Measurements from ENCODE around the gene SIGLEC9.

The SIGLEC9 gene

GRCh38 chr19:51124729-51125128 is at the start of gene SIGLEC9:
TSS of gene SIGLEC9 (plus strand) at chr19:51124906. CDS start at chr19:51124975, 69 bp downstream.
- DNase-seq, result no peak

- DNase-seq, result no peak
Observed at GRCh38 chr19:51075998-51076397, 48.7 kb upstream of the SIGLEC9 start.

- DNase-seq, result no peak
Observed at GRCh38 chr19:51076631-51077213, 48.0 kb upstream of the SIGLEC9 start.

- DNase-seq, result no peak
Observed at GRCh38 chr19:51078104-51078503, 46.6 kb upstream of the SIGLEC9 start.

- no peak for DNase-seq
Observed at GRCh38 chr19:51078731-51079130, 46.0 kb upstream of the SIGLEC9 start.

GRCh38 chr19:51079481-51080110 is 45.1 kb upstream of the SIGLEC9 start:
- no peak for DNase-seq

- DNase-seq, result no peak
Observed at GRCh38 chr19:51081476-51081875, 43.2 kb upstream of the SIGLEC9 start.

GRCh38 chr19:51082611-51083010 is 42.1 kb upstream of the SIGLEC9 start, which contains the start of gene KLK14:
TSS of gene KLK14 (minus strand) at chr19:51082887. CDS start at chr19:51082614, 273 bp downstream.
- DNase-seq, result no peak

- no peak for DNase-seq
Observed at GRCh38 chr19:51083181-51083580, 41.5 kb upstream of the SIGLEC9 start.

- no peak for DNase-seq
Observed at GRCh38 chr19:51083783-51084182, 40.9 kb upstream of the SIGLEC9 start.

GRCh38 chr19:51084505-51084904 is 40.2 kb upstream of the SIGLEC9 start:
- DNase-seq, result no peak

GRCh38 chr19:51086153-51086850 is 38.4 kb upstream of the SIGLEC9 start:
- DNase-seq, result no peak

GRCh38 chr19:51089786-51090185 is 34.9 kb upstream of the SIGLEC9 start:
- DNase-seq, result no peak

- DNase-seq, result no peak
Observed at GRCh38 chr19:51090471-51090870, 34.2 kb upstream of the SIGLEC9 start.

GRCh38 chr19:51091126-51091525 is 33.6 kb upstream of the SIGLEC9 start:
- no peak for DNase-seq

GRCh38 chr19:51091895-51092873 is 32.5 kb upstream of the SIGLEC9 start:
- no peak for DNase-seq

GRCh38 chr19:51093101-51093500 is 31.6 kb upstream of the SIGLEC9 start:
- no peak for DNase-seq

- no peak for DNase-seq
Observed at GRCh38 chr19:51093510-51094345, 31.0 kb upstream of the SIGLEC9 start.

- no peak for DNase-seq
Observed at GRCh38 chr19:51094696-51095279, 29.9 kb upstream of the SIGLEC9 start.

- DNase-seq, result no peak
Observed at GRCh38 chr19:51096473-51097165, 28.1 kb upstream of the SIGLEC9 start.

- no peak for DNase-seq
Observed at GRCh38 chr19:51097166-51097738, 27.5 kb upstream of the SIGLEC9 start.
